HG03558 (cell line): Measurements from ENCODE around the gene TUBGCP6.

ENCODE experiments used
- ATAC-seq: cut with Tn5 transposase; IDR thresholded peaks from one replicate; pipeline ENCODE4 v1.9.1; 2021; ENCODE audit warnings: moderate number of reproducible peaks; ENCODE audit not compliant: unreplicated experiment; ENCODE audit errors: extremely low read depth

TUBGCP6 gene

GRCh38 chr22:50244420-50245213, at the start of gene TUBGCP6:
Gene TUBGCP6 (minus strand): TSS chr22:50245023. CDS start chr22:50244459, 564 bp downstream.
- ATAC-seq, result peak; percentile 45

- ATAC-seq, result no peak
Observed at GRCh38 chr22:50294319-50294656, 49.5 kb upstream of the TUBGCP6 start.

GRCh38 chr22:50293441-50294318, 48.9 kb upstream of the TUBGCP6 start:
- no peak for ATAC-seq

GRCh38 chr22:50292643-50293440, 48.0 kb upstream of the TUBGCP6 start:
- no peak for ATAC-seq

- no peak for ATAC-seq
Observed at GRCh38 chr22:50289942-50290630, 45.3 kb upstream of the TUBGCP6 start.

GRCh38 chr22:50289151-50289941, 44.5 kb upstream of the TUBGCP6 start:
- no peak for ATAC-seq

GRCh38 chr22:50287731-50288130, 42.9 kb upstream of the TUBGCP6 start:
- no peak for ATAC-seq

- ATAC-seq, result no peak
Observed at GRCh38 chr22:50286701-50287318, 42.0 kb upstream of the TUBGCP6 start.

- ATAC-seq, result no peak
Observed at GRCh38 chr22:50286275-50286674, 41.5 kb upstream of the TUBGCP6 start.

GRCh38 chr22:50285568-50286229, 40.9 kb upstream of the TUBGCP6 start:
- no peak for ATAC-seq

GRCh38 chr22:50284479-50284878, 39.7 kb upstream of the TUBGCP6 start:
- ATAC-seq, result no peak

- no peak for ATAC-seq
Observed at GRCh38 chr22:50283821-50284220, 39.0 kb upstream of the TUBGCP6 start.

- ATAC-seq, result no peak
Observed at GRCh38 chr22:50282361-50283155, 37.7 kb upstream of the TUBGCP6 start.

GRCh38 chr22:50281957-50282356, 37.1 kb upstream of the TUBGCP6 start:
- no peak for ATAC-seq

GRCh38 chr22:50281384-50281760, 36.5 kb upstream of the TUBGCP6 start:
- ATAC-seq, result no peak

GRCh38 chr22:50280708-50281383, 36.0 kb upstream of the TUBGCP6 start:
- ATAC-seq, result no peak
